Measurements from ENCODE around the gene TLL2.

DNA sequence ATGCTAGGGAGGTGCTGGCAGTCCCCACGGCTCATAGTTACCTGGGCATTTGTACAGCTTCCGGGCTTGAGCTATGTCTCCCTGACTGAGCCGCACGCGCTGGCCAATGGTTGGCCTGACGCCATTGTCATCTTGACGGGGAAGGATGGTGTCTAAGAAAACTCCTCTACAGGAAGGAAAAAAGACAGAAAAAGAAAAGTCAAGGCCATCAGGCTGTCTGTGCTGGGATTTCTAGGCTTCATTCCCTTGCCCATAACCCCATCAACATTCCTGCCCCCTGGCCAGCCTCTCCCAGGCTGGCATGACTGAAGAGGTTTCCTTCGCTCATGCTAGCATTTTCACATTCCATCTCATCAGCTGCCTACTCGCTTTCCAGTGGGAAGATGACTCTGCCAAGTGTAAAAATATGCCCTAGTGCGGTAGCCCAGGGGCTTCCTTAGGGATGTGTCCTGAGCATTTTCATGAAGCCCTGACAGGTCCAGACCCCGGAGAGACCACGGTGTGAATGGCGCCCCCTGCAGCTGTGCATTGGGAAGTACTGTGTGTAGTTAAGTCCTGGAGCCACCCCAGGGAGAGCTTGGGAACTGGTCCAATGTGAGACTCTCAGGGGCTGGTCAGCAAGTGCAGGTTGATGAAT is 100.5 kb downstream of the TLL2 start:
- TF ChIP-seq, protein P1, sequence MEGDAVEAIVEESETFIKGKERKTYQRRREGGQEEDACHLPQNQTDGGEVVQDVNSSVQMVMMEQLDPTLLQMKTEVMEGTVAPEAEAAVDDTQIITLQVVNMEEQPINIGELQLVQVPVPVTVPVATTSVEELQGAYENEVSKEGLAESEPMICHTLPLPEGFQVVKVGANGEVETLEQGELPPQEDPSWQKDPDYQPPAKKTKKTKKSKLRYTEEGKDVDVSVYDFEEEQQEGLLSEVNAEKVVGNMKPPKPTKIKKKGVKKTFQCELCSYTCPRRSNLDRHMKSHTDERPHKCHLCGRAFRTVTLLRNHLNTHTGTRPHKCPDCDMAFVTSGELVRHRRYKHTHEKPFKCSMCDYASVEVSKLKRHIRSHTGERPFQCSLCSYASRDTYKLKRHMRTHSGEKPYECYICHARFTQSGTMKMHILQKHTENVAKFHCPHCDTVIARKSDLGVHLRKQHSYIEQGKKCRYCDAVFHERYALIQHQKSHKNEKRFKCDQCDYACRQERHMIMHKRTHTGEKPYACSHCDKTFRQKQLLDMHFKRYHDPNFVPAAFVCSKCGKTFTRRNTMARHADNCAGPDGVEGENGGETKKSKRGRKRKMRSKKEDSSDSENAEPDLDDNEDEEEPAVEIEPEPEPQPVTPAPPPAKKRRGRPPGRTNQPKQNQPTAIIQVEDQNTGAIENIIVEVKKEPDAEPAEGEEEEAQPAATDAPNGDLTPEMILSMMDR (IDR thresholded peaks at IDR 0.05; ENCODE audit: borderline replicate concordance, extremely low read depth, low read length, poor library complexity, severe bottlenecking), result peak; percentile 44
- no peak for TF ChIP-seq EZH2 (IDR thresholded peaks at IDR 0.05; ENCODE audit: borderline replicate concordance, low read depth, low read length, severe bottlenecking)
